ENCODE data around the gene PMAIP1. TPM values are rescaled to one million over a fixed set of nuclear protein-coding genes. Genes with fewer than 3 reads are reported as not detected.

Gene PMAIP1
- total RNA-seq, 4 donors from 2014 or later: 1.1 to 2.3 (median 1.6) TPM

DNA sequence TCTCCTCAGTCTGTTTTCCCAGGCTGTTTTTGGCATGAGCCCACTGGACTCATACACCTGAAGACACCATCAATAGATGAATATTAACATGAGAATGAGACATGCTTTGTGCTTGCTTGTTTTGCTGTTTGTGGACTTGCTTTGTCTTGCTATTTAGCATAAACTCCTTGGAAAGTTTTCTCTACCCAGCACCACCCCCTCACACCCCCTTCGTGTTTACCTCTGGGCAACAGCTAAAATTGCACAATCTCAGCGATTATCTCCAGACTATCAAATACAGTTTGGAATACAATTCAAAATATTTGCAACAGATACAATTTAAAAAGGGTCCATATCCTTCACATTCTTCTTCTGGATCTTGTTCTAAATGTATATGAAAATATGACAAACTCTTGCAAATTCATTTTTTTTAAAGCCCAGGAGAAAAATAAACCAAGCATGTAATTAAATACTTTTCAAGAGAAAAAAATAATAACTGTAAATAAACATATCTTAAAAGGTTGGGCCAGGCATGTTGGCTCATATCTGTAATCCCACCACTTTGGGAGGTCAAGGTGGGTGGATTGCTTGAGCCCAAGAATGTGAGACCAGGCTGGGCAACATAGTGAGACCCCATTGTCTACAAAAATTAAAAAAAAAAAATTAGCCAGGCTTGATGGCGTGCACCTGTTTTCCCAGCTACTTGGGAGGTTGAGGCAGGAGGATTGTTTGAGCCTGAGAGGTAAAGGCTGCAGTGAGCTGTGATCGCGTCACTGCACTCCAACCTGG, 32.3 kb upstream of the PMAIP1 start:
- WGBS, 2 donors: 72 to 77% methylated on average over 5 of the region's 5 CpGs
- intact Hi-C loops (cut with DNase I): no loop called here

DNA sequence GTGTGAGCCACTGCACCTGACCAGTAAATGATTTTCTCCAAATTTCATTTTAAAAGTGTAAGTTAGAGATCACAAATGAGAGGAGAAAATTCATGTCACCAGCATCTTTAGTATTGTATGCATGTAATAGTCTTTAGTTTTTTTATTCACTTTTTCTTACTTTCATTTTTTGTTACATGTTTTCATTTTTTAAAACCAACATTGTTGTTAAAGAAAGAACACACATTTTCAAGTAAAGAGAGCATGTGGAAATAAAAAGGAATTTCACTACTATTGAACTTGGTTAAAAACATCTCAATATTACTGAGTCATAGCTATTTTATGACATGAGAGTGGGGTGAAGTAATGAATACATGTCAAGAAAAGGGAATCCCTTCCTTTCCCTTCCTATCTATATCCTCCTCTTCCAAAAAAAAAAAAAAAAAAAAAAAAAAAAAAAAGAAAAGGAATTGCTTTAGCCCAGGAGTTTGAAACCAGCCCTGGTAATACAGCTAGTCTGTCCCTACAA, 29.1 kb upstream of the PMAIP1 start:
- intact Hi-C loops (cut with DNase I): no loop called here
- H3K36me3 ChIP-seq: no peaks in the 10 kb centered on the region
- H3K9me3 ChIP-seq: no peaks in the 10 kb centered on the region
- DNase-seq: no peak
- no peak overlapping the region for H3K4me3 ChIP-seq (replicated peaks in 1 of 3)
- TF ChIP-seq, protein P1, sequence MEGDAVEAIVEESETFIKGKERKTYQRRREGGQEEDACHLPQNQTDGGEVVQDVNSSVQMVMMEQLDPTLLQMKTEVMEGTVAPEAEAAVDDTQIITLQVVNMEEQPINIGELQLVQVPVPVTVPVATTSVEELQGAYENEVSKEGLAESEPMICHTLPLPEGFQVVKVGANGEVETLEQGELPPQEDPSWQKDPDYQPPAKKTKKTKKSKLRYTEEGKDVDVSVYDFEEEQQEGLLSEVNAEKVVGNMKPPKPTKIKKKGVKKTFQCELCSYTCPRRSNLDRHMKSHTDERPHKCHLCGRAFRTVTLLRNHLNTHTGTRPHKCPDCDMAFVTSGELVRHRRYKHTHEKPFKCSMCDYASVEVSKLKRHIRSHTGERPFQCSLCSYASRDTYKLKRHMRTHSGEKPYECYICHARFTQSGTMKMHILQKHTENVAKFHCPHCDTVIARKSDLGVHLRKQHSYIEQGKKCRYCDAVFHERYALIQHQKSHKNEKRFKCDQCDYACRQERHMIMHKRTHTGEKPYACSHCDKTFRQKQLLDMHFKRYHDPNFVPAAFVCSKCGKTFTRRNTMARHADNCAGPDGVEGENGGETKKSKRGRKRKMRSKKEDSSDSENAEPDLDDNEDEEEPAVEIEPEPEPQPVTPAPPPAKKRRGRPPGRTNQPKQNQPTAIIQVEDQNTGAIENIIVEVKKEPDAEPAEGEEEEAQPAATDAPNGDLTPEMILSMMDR (IDR thresholded peaks at IDR 0.05): no peak
- TF ChIP-seq POLR2A (IDR thresholded peaks at IDR 0.05): no peak
- no peak overlapping the region for H3K27ac ChIP-seq
- no peaks in the 10 kb centered on the region for H3K27me3 ChIP-seq
- peaks cover 2 to 5% of the 10 kb centered on the region in 2 donors for H3K4me1 ChIP-seq

More for the DNA sequence above, 32.3 kb upstream of the PMAIP1 start:
- DNase-seq: no peak
- H3K27ac ChIP-seq: no peak overlapping the region
- no peak overlapping the region for H3K4me3 ChIP-seq (replicated peaks in 1 of 3)
- H3K4me1 ChIP-seq: peaks cover 0 to 2% of the 10 kb centered on the region in 2 donors
- no peaks in the 10 kb centered on the region for H3K36me3 ChIP-seq
- TF ChIP-seq, protein P1 (IDR thresholded peaks at IDR 0.05): no peak
- TF ChIP-seq POLR2A (IDR thresholded peaks at IDR 0.05): no peak
- no peaks in the 10 kb centered on the region for H3K9me3 ChIP-seq
- no peaks in the 10 kb centered on the region for H3K27me3 ChIP-seq

DNA sequence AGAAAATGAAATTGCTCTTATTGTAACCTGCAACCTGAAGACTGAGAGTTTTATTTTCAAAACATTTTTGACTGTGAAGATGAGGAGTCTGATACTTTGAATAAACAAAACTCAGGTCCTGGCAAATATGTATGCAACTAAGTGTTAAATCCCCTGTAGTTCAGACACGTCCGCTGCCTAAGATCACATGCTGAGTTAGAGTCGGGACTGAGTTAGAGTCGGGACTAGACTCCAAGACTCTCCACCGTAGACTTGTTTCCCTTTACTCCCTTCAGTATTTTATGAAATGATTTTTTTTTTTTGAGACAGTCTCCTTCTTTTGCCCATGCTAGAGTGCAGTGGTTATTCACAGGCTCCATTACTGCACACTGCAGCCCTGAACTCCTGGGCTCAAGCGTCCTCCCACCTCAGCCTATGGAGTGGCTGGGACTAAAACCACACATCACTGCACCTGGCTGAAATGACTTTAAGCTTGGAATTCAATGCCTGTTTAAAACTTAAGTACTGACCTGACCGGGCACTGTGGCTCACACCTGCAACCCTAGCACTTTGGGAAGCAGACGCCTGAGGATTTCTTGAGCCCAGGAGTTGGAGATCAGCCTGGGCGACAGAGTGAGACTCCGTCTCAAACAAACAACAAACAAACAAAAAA, 28.0 kb upstream of the PMAIP1 start:
- Histone ChIP-seq H3K27me3 (no peaks in the 10 kb centered on the region), H3K36me3 (no peaks in the 10 kb centered on the region), H3K4me3 (replicated peaks in 1 of 3) (no peak overlapping the region), H3K4me1 (peaks cover 2 to 5% of the 10 kb centered on the region in 2 donors), H3K9me3 (no peaks in the 10 kb centered on the region), H3K27ac (no peak overlapping the region)
- WGBS, 2 donors: 43 to 51% methylated on average over 10 of the region's 10 CpGs
- TF ChIP-seq, protein P1 (IDR thresholded peaks at IDR 0.05): no peak
- intact Hi-C loops (cut with DNase I): no loop called here
- DNase-seq: peak; percentile 36 to 53

DNA sequence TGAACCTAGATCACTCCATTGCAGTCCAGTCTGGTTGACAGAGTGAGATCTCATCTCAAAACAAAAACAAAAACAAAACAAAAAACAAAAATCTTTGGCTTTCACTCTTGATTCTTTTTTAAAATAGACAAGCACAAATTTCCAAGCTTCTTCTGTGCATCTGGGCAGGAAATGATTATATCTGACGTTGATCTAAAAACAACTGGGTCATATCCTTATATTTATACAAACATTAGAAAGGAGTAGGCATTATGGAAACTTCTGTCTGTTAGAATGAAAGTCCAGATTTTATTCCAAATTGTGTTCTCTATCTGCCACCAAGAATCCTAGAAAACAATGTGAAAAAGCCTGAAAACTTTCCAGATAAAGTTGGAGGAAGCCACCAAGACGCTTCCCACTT, 26.2 kb upstream of the PMAIP1 start:
- Histone ChIP-seq H3K4me3 (replicated peaks in 1 of 3) (no peak overlapping the region), H3K27me3 (no peaks in the 10 kb centered on the region), H3K27ac (no peak overlapping the region), H3K36me3 (no peaks in the 10 kb centered on the region), H3K9me3 (no peaks in the 10 kb centered on the region), H3K4me1 (peaks cover 2 to 5% of the 10 kb centered on the region in 2 donors)
- no peak for TF ChIP-seq POLR2A (IDR thresholded peaks at IDR 0.05)
- TF ChIP-seq, protein P1 (IDR thresholded peaks at IDR 0.05): no peak
- intact Hi-C loops (cut with DNase I): no loop called here
- no peak for DNase-seq
- WGBS, 2 donors: 67 to 71% methylated on average over 2 of the region's 2 CpGs

DNA sequence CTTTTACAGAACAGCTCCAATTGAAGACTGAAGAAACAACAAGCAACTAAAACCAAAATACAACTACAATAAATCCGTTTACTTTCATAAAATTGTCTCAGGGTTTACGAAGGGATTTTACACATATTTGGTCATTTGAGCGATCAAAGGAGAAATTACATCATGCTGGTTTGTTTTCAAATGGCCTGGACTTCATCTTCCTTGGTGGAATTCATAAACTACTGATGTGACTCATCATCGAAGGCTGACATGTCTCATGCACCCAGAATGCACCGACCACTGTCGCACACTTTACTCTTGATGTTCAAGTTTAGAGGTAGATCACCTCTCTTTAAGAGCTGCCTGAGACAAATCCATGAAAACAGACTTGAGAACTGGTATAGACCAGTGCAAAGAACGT, 25.6 kb upstream of the PMAIP1 start:
- 85% methylated on average over 7 of the region's 7 CpGs for WGBS, 2 donors
- H3K9me3 ChIP-seq: no peaks in the 10 kb centered on the region
- no peak for TF ChIP-seq POLR2A (IDR thresholded peaks at IDR 0.05)
- TF ChIP-seq, protein P1 (IDR thresholded peaks at IDR 0.05): no peak
- DNase-seq: no peak
- intact Hi-C loops (cut with DNase I): no loop called here
- H3K4me1 ChIP-seq: peaks cover 2 to 5% of the 10 kb centered on the region in 2 donors
- H3K27ac ChIP-seq: no peak overlapping the region
- no peak overlapping the region for H3K4me3 ChIP-seq (replicated peaks in 1 of 3)
- no peaks in the 10 kb centered on the region for H3K27me3 ChIP-seq
- no peaks in the 10 kb centered on the region for H3K36me3 ChIP-seq

Data from thyroid gland (tissue), 4 donors.